ENCODE results near the gene ARL15.

- TF ChIP-seq CTCF (IDR thresholded peaks at IDR 0.05; ENCODE audit: extremely low read depth in 1 of 2, insufficient read depth in 1 of 2, low read depth in 1 of 2, low read length in 2 of 2): no peak
- TF ChIP-seq EZH2 (IDR thresholded peaks at IDR 0.05; ENCODE audit: borderline replicate concordance, low read depth, low read length, severe bottlenecking): no peak
- TF ChIP-seq POLR2A (IDR thresholded peaks at IDR 0.05; ENCODE audit: low read depth, low read length): no peak
- no peak for TF ChIP-seq FOS (IDR thresholded peaks at IDR 0.05; ENCODE audit: borderline replicate concordance, insufficient read depth, low read length)
- TF ChIP-seq POLR2AphosphoS5 (IDR thresholded peaks at IDR 0.05; ENCODE audit: insufficient read depth, low read depth, low read length): no peak
Observed at GRCh38 chr5:54178207-54178606, 132.2 kb downstream of the ARL15 start.

All from endothelial cell of umbilical vein (primary cell).